Fibroblast of lung (primary cell): ENCODE measurements around the gene PCLO. TPM values are rescaled to one million over a fixed set of nuclear protein-coding genes. Genes with fewer than 3 reads are reported as not detected.

Experiments used
- DNase-seq, 2 donors: peaks; one replicate each; pipeline versions ENCODE4 v3.0.0 to v3.0.0-alpha.2; 2010; ENCODE audit warnings: low read depth in 2 of 2
- H2AFZ ChIP-seq: 2 replicates; pipeline ENCODE4 v1.5.1; 2012; ENCODE audit warnings: low read length, control low read depth, inconsistent platforms
- H3K27ac ChIP-seq: 2 replicates; pipeline ENCODE4 v1.5.1; 2011; ENCODE audit warnings: low read length, control low read depth; ENCODE audit not compliant: insufficient read depth
- H3K27me3 ChIP-seq: 2 replicates; pipeline ENCODE4 v1.5.1; 2011; ENCODE audit warnings: mild to moderate bottlenecking, low read length; ENCODE audit not compliant: control insufficient read depth, insufficient read depth
- H3K36me3 ChIP-seq: 2 replicates; pipeline ENCODE4 v1.5.1; 2011; ENCODE audit warnings: low read length; ENCODE audit not compliant: control insufficient read depth, insufficient read depth
- H3K4me1 ChIP-seq: 2 replicates; pipeline ENCODE4 v1.5.1; 2011; ENCODE audit warnings: low read length; ENCODE audit not compliant: control insufficient read depth, insufficient read depth; ENCODE audit errors: extremely low read depth
- H3K4me2 ChIP-seq: 2 replicates; pipeline ENCODE4 v1.5.1; 2011; ENCODE audit warnings: low read length, control low read depth; ENCODE audit not compliant: insufficient read depth; ENCODE audit errors: extremely low read depth
- H3K4me3 ChIP-seq, 4 experiments: fragments of 200-600 bp in 1 of 4; sonication (generic) in 1 of 4; replicated peaks in 1 of 4; 2 replicates each; pipeline ENCODE4 v1.5.1; 2011 to 2016; ENCODE audit warnings: low read length in 4 of 4, low read depth in 3 of 4, mild to moderate bottlenecking in 3 of 4, control low read depth in 2 of 4, inconsistent platforms in 1 of 4, mixed read lengths in 1 of 4; ENCODE audit not compliant: insufficient read depth in 1 of 4; ENCODE audit errors: control extremely low read depth in 1 of 4
- H3K79me2 ChIP-seq: 2 replicates; pipeline ENCODE4 v1.5.1; 2012; ENCODE audit warnings: mild to moderate bottlenecking, low read length, inconsistent platforms; ENCODE audit not compliant: control insufficient read depth, insufficient read depth
- H3K9ac ChIP-seq: 2 replicates; pipeline ENCODE4 v1.5.1; 2011; ENCODE audit warnings: mild to moderate bottlenecking, low read length, control low read depth; ENCODE audit not compliant: insufficient read depth
- H3K9me3 ChIP-seq: 2 replicates; pipeline ENCODE4 v1.5.1; 2012; ENCODE audit warnings: low read depth, low read length; ENCODE audit not compliant: control insufficient read depth, insufficient read depth
- H4K20me1 ChIP-seq: 2 replicates; pipeline ENCODE4 v1.5.1; 2011; ENCODE audit warnings: low read length; ENCODE audit not compliant: control insufficient read depth, insufficient read depth; ENCODE audit errors: extremely low read depth
- CTCF ChIP-seq, 2 donors: IDR thresholded peaks in 1 of 2; conservative IDR thresholded peaks in 1 of 2; 1 replicate in 1 of 2; 2 replicates in 1 of 2; pipeline ENCODE4 v1.5.1; 2011 to 2012; ENCODE audit warnings: low read length in 2 of 2, control low read depth in 1 of 2, inconsistent platforms in 1 of 2, low read depth in 1 of 2, mild to moderate bottlenecking in 1 of 2
- EZH2 ChIP-seq: IDR thresholded peaks from 2 replicates; pipeline ENCODE4 v1.5.1; 2012; ENCODE audit warnings: low read length, control low read depth, mild to moderate bottlenecking; ENCODE audit errors: missing control alignments
- polyA plus RNA-seq, 2 donors: library from polyadenylated mRNA; depleted of rRNA in 1 of 2; stranded (reverse) in 1 of 2; unstranded in 1 of 2; fragments of >200 nt; gene quantifications; 2 replicates each; pipeline ENCODE4 v1.2.1, GENCODE V29; 2011 to 2012; ENCODE audit warnings: missing spikeins in 1 of 2
- total RNA-seq: library from RNA; depleted of rRNA; stranded (reverse); fragments of >200 nt; gene quantifications from 2 replicates; pipeline ENCODE4 v1.2.1, GENCODE V29; 2014

PCLO gene
- total and polyA plus RNA-seq, 2 donors (not counting 1 experiment from before 2014, with no cell fraction given), result 0.03 to 0.17 TPM

GRCh38 chr7:82805527-82805960, 357.1 kb downstream of the PCLO start:
- Histone ChIP-seq H3K4me2 (peak overlapping the region; percentile 70), H3K9me3 (no peaks in the 10 kb centered on the region), H3K27ac (no peak overlapping the region), H3K9ac (no peak overlapping the region), H3K27me3 (no peaks in the 10 kb centered on the region), H3K36me3 (no peaks in the 10 kb centered on the region), H2AFZ (peak overlapping the region; percentile 85), H3K4me1 (peaks cover 5% of the 10 kb centered on the region), H3K4me3 (peak overlapping the region in 2 of 4 experiments; percentile 35 to 42), H4K20me1 (no peaks in the 10 kb centered on the region), H3K79me2 (no peaks in the 10 kb centered on the region)
- TF ChIP-seq EZH2 (no peak), CTCF (conservative IDR thresholded peaks at IDR 0.05 in 1 of 2, IDR thresholded peaks at IDR 0.05 in 1 of 2; ENCODE audit: low read depth in 1 of 2, low read length in 2 of 2) (no peak)
- peak; percentile 88 to 96 for DNase-seq

GRCh38 chr7:82803411-82803810, 359.3 kb downstream of the PCLO start:
- Histone ChIP-seq H4K20me1 (no peaks in the 10 kb centered on the region), H3K9ac (no peak overlapping the region), H2AFZ (no peak overlapping the region), H3K79me2 (no peaks in the 10 kb centered on the region), H3K9me3 (no peaks in the 10 kb centered on the region), H3K27me3 (no peaks in the 10 kb centered on the region), H3K36me3 (no peaks in the 10 kb centered on the region), H3K4me1 (peaks cover 2% of the 10 kb centered on the region), H3K4me2 (no peak overlapping the region), H3K4me3 (no peak overlapping the region), H3K27ac (no peak overlapping the region)
- peak in 1 of 2 donors; percentile 1 for DNase-seq
- TF ChIP-seq EZH2, result no peak
- TF ChIP-seq CTCF (conservative IDR thresholded peaks at IDR 0.05 in 1 of 2, IDR thresholded peaks at IDR 0.05 in 1 of 2; ENCODE audit: low read depth in 1 of 2, low read length in 2 of 2), result no peak

DNA sequence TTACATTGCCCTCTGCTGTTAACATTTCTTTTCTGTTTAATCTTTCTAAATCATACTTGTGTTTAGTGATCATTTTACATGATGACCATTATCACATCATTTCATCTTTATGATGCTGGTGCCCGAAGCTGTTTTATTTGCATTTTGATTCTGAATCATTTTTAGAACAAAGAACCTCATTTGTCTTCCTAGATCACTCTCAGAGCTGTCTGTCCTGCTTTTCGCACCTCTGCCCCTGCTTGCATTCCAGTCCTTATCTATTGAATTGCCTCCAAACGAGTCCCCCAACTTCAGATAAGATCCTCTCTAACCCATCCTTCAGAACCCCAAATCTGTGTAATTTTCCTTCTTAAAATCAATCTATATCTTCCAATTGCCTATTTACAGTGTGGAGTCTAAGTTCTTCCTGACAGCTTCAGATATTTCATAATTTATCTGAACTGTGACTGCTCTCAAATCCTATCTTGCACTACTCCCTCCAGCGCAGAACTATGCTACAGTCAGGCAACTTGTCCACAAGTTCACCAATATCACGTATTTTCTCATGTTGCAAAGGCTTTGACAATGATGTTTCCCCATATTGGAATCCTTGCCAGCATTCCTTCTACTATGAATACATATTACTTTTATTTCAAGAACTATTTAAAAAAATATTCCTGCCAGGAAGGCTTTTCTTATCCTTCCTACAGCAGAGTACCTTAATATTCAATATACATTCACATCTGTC, 372.6 kb downstream of the PCLO start:
- no peaks in the 10 kb centered on the region for H4K20me1 ChIP-seq

More for the DNA sequence above, 372.6 kb downstream of the PCLO start:
- Histone ChIP-seq H3K4me2 (no peak overlapping the region), H3K4me3 (no peak overlapping the region), H2AFZ (no peak overlapping the region), H3K36me3 (no peaks in the 10 kb centered on the region), H3K4me1 (no peaks in the 10 kb centered on the region), H3K9ac (no peak overlapping the region), H3K79me2 (no peaks in the 10 kb centered on the region), H3K27ac (no peak overlapping the region), H3K9me3 (no peaks in the 10 kb centered on the region), H3K27me3 (no peaks in the 10 kb centered on the region)
- no peak for TF ChIP-seq CTCF (conservative IDR thresholded peaks at IDR 0.05 in 1 of 2, IDR thresholded peaks at IDR 0.05 in 1 of 2; ENCODE audit: low read depth in 1 of 2, low read length in 2 of 2)
- no peak for TF ChIP-seq EZH2
- DNase-seq, result peak; percentile 59 to 76
